Activated T-cell treated with anti-CD3 and anti-CD28 coated beads, Interleukin-2, amount 50 U/mL, for 24 hours (primary cell): Measurements from ENCODE around the gene TLE4.
"Not testable (repeated sequence)": the region's sequence is repeated elsewhere in the genome, so short reads cannot be mapped to it uniquely, and the experiment has no call there.

Source experiments
- DNase-seq: peaks from one replicate; pipeline ENCODE4 v3.0.0-alpha.2; 2020
- H3K27ac Mint-ChIP-seq: 2 replicates; pipeline ENCODE4 v1.8.0; 2020; ENCODE audit warnings: mild to moderate bottlenecking, mixed read lengths
- H3K27me3 Mint-ChIP-seq: 2 replicates; pipeline ENCODE4 v1.8.0; 2020; ENCODE audit warnings: mixed read lengths
- H3K36me3 Mint-ChIP-seq: 2 replicates; pipeline ENCODE4 v1.8.0; 2020; ENCODE audit warnings: low read depth, mixed read lengths
- H3K4me1 Mint-ChIP-seq: 2 replicates; pipeline ENCODE4 v1.8.0; 2020; ENCODE audit warnings: low read depth, mixed read lengths
- H3K4me3 Mint-ChIP-seq: 2 replicates; pipeline ENCODE4 v1.8.0; 2020; ENCODE audit warnings: mild to moderate bottlenecking, moderate library complexity, mixed read lengths
- H3K9me3 Mint-ChIP-seq: 2 replicates; pipeline ENCODE4 v1.8.0; 2020; ENCODE audit warnings: mixed read lengths

Gene TLE4

GRCh38 chr9:79651251-79651795 lies 79.6 kb downstream of the TLE4 start:
- Mint-ChIP-seq H3K4me3 (no peak overlapping the region), H3K4me1 (peaks cover 1% of the 10 kb centered on the region), H3K9me3 (no peaks in the 10 kb centered on the region), H3K27ac (no peak overlapping the region), H3K27me3 (no peaks in the 10 kb centered on the region), H3K36me3 (peaks cover 37% of the 10 kb centered on the region)
- no peak for DNase-seq

- no peak for DNase-seq
- no peaks in the 10 kb centered on the region for H3K27me3 Mint-ChIP-seq
- H3K36me3 Mint-ChIP-seq = peaks cover 49% of the 10 kb centered on the region
- peaks cover 3% of the 10 kb centered on the region for H3K4me1 Mint-ChIP-seq
- H3K9me3 Mint-ChIP-seq = no peaks in the 10 kb centered on the region
- no peak overlapping the region for H3K27ac Mint-ChIP-seq
- no peak overlapping the region for H3K4me3 Mint-ChIP-seq
Measured at GRCh38 chr9:79652598-79652997, 80.8 kb downstream of the TLE4 start.

GRCh38 chr9:79654591-79655382 lies 83.0 kb downstream of the TLE4 start:
- not testable (repeated sequence) for DNase-seq, H3K27ac Mint-ChIP-seq, H3K9me3 Mint-ChIP-seq, H3K4me3 Mint-ChIP-seq, H3K27me3 Mint-ChIP-seq
- Mint-ChIP-seq H3K4me1 (peaks cover 15% of the 10 kb centered on the region), H3K36me3 (peaks cover 56% of the 10 kb centered on the region)

- Mint-ChIP-seq H3K4me3 (no peak overlapping the region), H3K27me3 (no peaks in the 10 kb centered on the region), H3K9me3 (no peaks in the 10 kb centered on the region), H3K27ac (no peak overlapping the region), H3K36me3 (peaks cover 56% of the 10 kb centered on the region), H3K4me1 (peaks cover 18% of the 10 kb centered on the region)
- DNase-seq = no peak
Measured at GRCh38 chr9:79655551-79655950, 83.8 kb downstream of the TLE4 start.

- H3K27me3 Mint-ChIP-seq = no peaks in the 10 kb centered on the region
- H3K4me1 Mint-ChIP-seq = peaks cover 20% of the 10 kb centered on the region
Measured at GRCh38 chr9:79656169-79656568, 84.4 kb downstream of the TLE4 start.

GRCh38 chr9:79657891-79658290 lies 86.1 kb downstream of the TLE4 start:
- Mint-ChIP-seq H3K4me1 (peaks cover 34% of the 10 kb centered on the region), H3K36me3 (peaks cover 50% of the 10 kb centered on the region), H3K27me3 (no peaks in the 10 kb centered on the region), H3K4me3 (no peak overlapping the region), H3K9me3 (no peaks in the 10 kb centered on the region), H3K27ac (no peak overlapping the region)
- DNase-seq = no peak

More at GRCh38 chr9:79656169-79656568, 84.4 kb downstream of the TLE4 start:
- Mint-ChIP-seq H3K4me3 (no peak overlapping the region), H3K27ac (no peak overlapping the region), H3K9me3 (no peaks in the 10 kb centered on the region), H3K36me3 (peaks cover 56% of the 10 kb centered on the region)
- DNase-seq = no peak

- DNase-seq = no peak
- H3K9me3 Mint-ChIP-seq = no peaks in the 10 kb centered on the region
- H3K4me3 Mint-ChIP-seq = no peak overlapping the region
- H3K4me1 Mint-ChIP-seq = peaks cover 40% of the 10 kb centered on the region
- no peaks in the 10 kb centered on the region for H3K27me3 Mint-ChIP-seq
- peaks cover 44% of the 10 kb centered on the region for H3K36me3 Mint-ChIP-seq
- no peak overlapping the region for H3K27ac Mint-ChIP-seq
Measured at GRCh38 chr9:79658926-79659325, 87.2 kb downstream of the TLE4 start.

GRCh38 chr9:79660615-79661014 lies 88.8 kb downstream of the TLE4 start:
- Mint-ChIP-seq H3K27me3 (no peaks in the 10 kb centered on the region), H3K36me3 (peaks cover 36% of the 10 kb centered on the region), H3K9me3 (no peaks in the 10 kb centered on the region), H3K4me1 (peaks cover 46% of the 10 kb centered on the region), H3K4me3 (no peak overlapping the region), H3K27ac (no peak overlapping the region)
- DNase-seq = no peak

GRCh38 chr9:79661279-79661678 lies 89.5 kb downstream of the TLE4 start:
- Mint-ChIP-seq H3K36me3 (peaks cover 31% of the 10 kb centered on the region), H3K27me3 (no peaks in the 10 kb centered on the region), H3K27ac (no peak overlapping the region), H3K4me3 (no peak overlapping the region), H3K4me1 (peaks cover 50% of the 10 kb centered on the region), H3K9me3 (no peaks in the 10 kb centered on the region)
- no peak for DNase-seq

- Mint-ChIP-seq H3K4me3 (no peak overlapping the region), H3K9me3 (no peaks in the 10 kb centered on the region), H3K36me3 (peaks cover 25% of the 10 kb centered on the region), H3K27me3 (no peaks in the 10 kb centered on the region), H3K4me1 (peaks cover 50% of the 10 kb centered on the region), H3K27ac (no peak overlapping the region)
- no peak for DNase-seq
Measured at GRCh38 chr9:79661886-79662536, 90.2 kb downstream of the TLE4 start.

- Mint-ChIP-seq H3K4me3 (no peak overlapping the region), H3K4me1 (peaks cover 49% of the 10 kb centered on the region), H3K27me3 (no peaks in the 10 kb centered on the region), H3K27ac (peak overlapping the region; percentile 1), H3K36me3 (peaks cover 20% of the 10 kb centered on the region), H3K9me3 (no peaks in the 10 kb centered on the region)
- DNase-seq = no peak
Measured at GRCh38 chr9:79662537-79662956, 90.8 kb downstream of the TLE4 start.

GRCh38 chr9:79663300-79663699 lies 91.5 kb downstream of the TLE4 start:
- no peak overlapping the region for H3K4me3 Mint-ChIP-seq
- H3K9me3 Mint-ChIP-seq = no peaks in the 10 kb centered on the region

GRCh38 chr9:79663878-79664277 lies 92.1 kb downstream of the TLE4 start:
- Mint-ChIP-seq H3K27ac (no peak overlapping the region), H3K27me3 (no peaks in the 10 kb centered on the region), H3K4me1 (peaks cover 42% of the 10 kb centered on the region), H3K36me3 (peaks cover 15% of the 10 kb centered on the region), H3K4me3 (no peak overlapping the region), H3K9me3 (no peaks in the 10 kb centered on the region)
- DNase-seq = no peak

More at GRCh38 chr9:79663300-79663699, 91.5 kb downstream of the TLE4 start:
- Mint-ChIP-seq H3K27ac (peak overlapping the region; percentile 56), H3K36me3 (peaks cover 16% of the 10 kb centered on the region), H3K27me3 (no peaks in the 10 kb centered on the region), H3K4me1 (peaks cover 47% of the 10 kb centered on the region)
- DNase-seq = no peak

- H3K4me3 Mint-ChIP-seq = no peak overlapping the region
- no peak overlapping the region for H3K27ac Mint-ChIP-seq
Measured at GRCh38 chr9:79664375-79664831, 92.6 kb downstream of the TLE4 start.

GRCh38 chr9:79665369-79665768 lies 93.6 kb downstream of the TLE4 start:
- no peaks in the 10 kb centered on the region for H3K9me3 Mint-ChIP-seq
- DNase-seq = no peak
- no peaks in the 10 kb centered on the region for H3K27me3 Mint-ChIP-seq
- H3K27ac Mint-ChIP-seq = no peak overlapping the region
- H3K4me1 Mint-ChIP-seq = peaks cover 45% of the 10 kb centered on the region
- no peak overlapping the region for H3K4me3 Mint-ChIP-seq
- peaks cover 20% of the 10 kb centered on the region for H3K36me3 Mint-ChIP-seq

More at GRCh38 chr9:79664375-79664831, 92.6 kb downstream of the TLE4 start:
- Mint-ChIP-seq H3K9me3 (no peaks in the 10 kb centered on the region), H3K36me3 (peaks cover 12% of the 10 kb centered on the region), H3K4me1 (peaks cover 41% of the 10 kb centered on the region), H3K27me3 (no peaks in the 10 kb centered on the region)
- DNase-seq = no peak
